A673 (cell line): ENCODE measurements around the gene POTEJ. TPM values are rescaled to one million over a fixed set of nuclear protein-coding genes. Genes with fewer than 3 reads are reported as not detected.
"Not testable (repeated sequence)": the region's sequence is repeated elsewhere in the genome, so short reads cannot be mapped to it uniquely, and the experiment has no call there.

ENCODE experiments used
- BruUV-seq: library from RNA; stranded (reverse); fragments of 400-500 nt; replicated peaks from 2 replicates; lab custom pipeline; 2021; lab: Mats Ljungman, UMichigan
- CTCF ChIA-PET: fragments of 300-600 bp; sonication (Branson Sonifier 250); formaldehyde crosslinking; loops from one replicate; lab custom pipeline; 2022; ENCODE audit warnings: antibody characterized with exemption; lab: Charles Lee
- POLR2A ChIA-PET: fragments of 300-600 bp; sonication (Branson Sonifier 250); formaldehyde crosslinking; loops from one replicate; lab custom pipeline; 2022; ENCODE audit warnings: antibody characterized with exemption; ENCODE audit not compliant: low non-redundant PET; lab: Charles Lee
- DNase-seq: peaks from one replicate; pipeline ENCODE4 v3.0.0-alpha.2; 2015; ENCODE audit warnings: low spot score
- H3K27ac ChIP-seq: fragments of 200-600 bp; sonication (generic); 2 replicates; pipeline ENCODE4 v1.5.1; 2016; ENCODE audit warnings: mixed run types, low read depth, mild to moderate bottlenecking, mixed read lengths, antibody characterized with exemption, low read length; ENCODE audit not compliant: poor library complexity, severe bottlenecking
- H3K27me3 ChIP-seq: fragments of 200-600 bp; sonication (generic); replicated peaks from 2 replicates; pipeline ENCODE4 v1.6.1; 2017; ENCODE audit warnings: mixed run types, low read depth, mild to moderate bottlenecking, mixed read lengths, antibody characterized with exemption, low read length; ENCODE audit not compliant: insufficient read depth, poor library complexity
- H3K36me3 ChIP-seq: fragments of 200-600 bp; sonication (generic); 2 replicates; pipeline ENCODE4 v1.6.1; 2016; ENCODE audit warnings: mixed run types, mild to moderate bottlenecking, mixed read lengths, antibody characterized with exemption, low read length; ENCODE audit not compliant: insufficient read depth, poor library complexity, severe bottlenecking
- H3K4me1 ChIP-seq: fragments of 200-600 bp; sonication (generic); 2 replicates; pipeline ENCODE4 v1.6.1; 2017; ENCODE audit warnings: mixed run types, mild to moderate bottlenecking, mixed read lengths, antibody characterized with exemption, low read length; ENCODE audit not compliant: insufficient read depth, poor library complexity, severe bottlenecking
- H3K4me3 ChIP-seq: fragments of 200-600 bp; sonication (generic); 2 replicates; pipeline ENCODE4 v1.5.1; 2016; ENCODE audit warnings: low read depth, mixed run types, mild to moderate bottlenecking, mixed read lengths, low read length; ENCODE audit not compliant: poor library complexity, severe bottlenecking
- H3K9me3 ChIP-seq: fragments of 200-600 bp; sonication (generic); 2 replicates; pipeline ENCODE4 v1.6.1; 2016; ENCODE audit warnings: mixed run types, low read depth, mild to moderate bottlenecking, mixed read lengths, antibody characterized with exemption, low read length; ENCODE audit not compliant: poor library complexity, severe bottlenecking
- intact Hi-C: fragments of 100-400 bp; cut with micrococcal nuclease; formaldehyde crosslinking; loops from one replicate; pipeline ENCODE4 v1.10.0; 2022; ENCODE audit not compliant: unreplicated experiment
- total RNA-seq: library from RNA; stranded (reverse); gene quantifications from 2 replicates; pipeline ENCODE4 v1.2.3, GENCODE V29; 2021

POTEJ gene
- total RNA-seq, 1 experiment from 2014 or later = not detected

GRCh38 chr2:130664506-130664905 is 53.3 kb downstream of the POTEJ start:
- H3K27me3 ChIP-seq, H3K36me3 ChIP-seq, POLR2A ChIA-PET, DNase-seq, BruUV-seq, H3K27ac ChIP-seq, H3K4me1 ChIP-seq, CTCF ChIA-PET, H3K4me3 ChIP-seq, intact Hi-C loops, H3K9me3 ChIP-seq: not testable (repeated sequence)

GRCh38 chr2:130665596-130665995 is 54.4 kb downstream of the POTEJ start:
- H3K4me3 ChIP-seq, H3K27me3 ChIP-seq, CTCF ChIA-PET, intact Hi-C loops, POLR2A ChIA-PET, H3K9me3 ChIP-seq, H3K4me1 ChIP-seq, H3K36me3 ChIP-seq, BruUV-seq, DNase-seq, H3K27ac ChIP-seq: not testable (repeated sequence)

- POLR2A ChIA-PET, H3K4me1 ChIP-seq, CTCF ChIA-PET, DNase-seq, intact Hi-C loops, H3K4me3 ChIP-seq, BruUV-seq, H3K36me3 ChIP-seq, H3K27ac ChIP-seq, H3K9me3 ChIP-seq, H3K27me3 ChIP-seq: not testable (repeated sequence)
Measured at GRCh38 chr2:130667516-130667915, 56.3 kb downstream of the POTEJ start.

GRCh38 chr2:130670026-130670745 is 58.9 kb downstream of the POTEJ start:
- H3K4me1 ChIP-seq, H3K4me3 ChIP-seq, intact Hi-C loops, POLR2A ChIA-PET, BruUV-seq, H3K27ac ChIP-seq, CTCF ChIA-PET, H3K9me3 ChIP-seq, H3K36me3 ChIP-seq, DNase-seq, H3K27me3 ChIP-seq: not testable (repeated sequence)

- CTCF ChIA-PET, H3K36me3 ChIP-seq, H3K4me3 ChIP-seq, H3K4me1 ChIP-seq, DNase-seq, H3K27ac ChIP-seq, BruUV-seq, POLR2A ChIA-PET, H3K9me3 ChIP-seq, intact Hi-C loops, H3K27me3 ChIP-seq: not testable (repeated sequence)
Measured at GRCh38 chr2:130692041-130692770, 81.0 kb downstream of the POTEJ start.
